ENCODE results near the gene ANXA4. TPM values are rescaled to one million over a fixed set of nuclear protein-coding genes. Genes with fewer than 3 reads are reported as not detected.

ANXA4 gene
- total and polyA plus RNA-seq, 2 experiments from 2014 or later = 6.7 to 11.5 TPM

GRCh38 chr2:69774984-69775982 is 33.3 kb downstream of the ANXA4 start (continued):
- TF ChIP-seq ZNF462 (CRISPR knock-in tag; IDR thresholded peaks at IDR 0.05) (no peak), EZH2phosphoT487 (IDR thresholded peaks at IDR 0.05; ENCODE audit: unreplicated experiment) (no peak), CREB1 (CRISPR knock-in tag; IDR thresholded peaks at IDR 0.05; ENCODE audit: low read depth) (no peak), ZNF331 (CRISPR knock-in tag; IDR thresholded peaks at IDR 0.05; ENCODE audit: low read depth) (no peak), NANOG (IDR thresholded peaks at IDR 0.05; ENCODE audit: borderline replicate concordance) (no peak), ZNF114 (CRISPR knock-in tag; IDR thresholded peaks at IDR 0.05) (no peak)
